ENCODE results near the gene KIF21B.

KIF21B gene

DNA sequence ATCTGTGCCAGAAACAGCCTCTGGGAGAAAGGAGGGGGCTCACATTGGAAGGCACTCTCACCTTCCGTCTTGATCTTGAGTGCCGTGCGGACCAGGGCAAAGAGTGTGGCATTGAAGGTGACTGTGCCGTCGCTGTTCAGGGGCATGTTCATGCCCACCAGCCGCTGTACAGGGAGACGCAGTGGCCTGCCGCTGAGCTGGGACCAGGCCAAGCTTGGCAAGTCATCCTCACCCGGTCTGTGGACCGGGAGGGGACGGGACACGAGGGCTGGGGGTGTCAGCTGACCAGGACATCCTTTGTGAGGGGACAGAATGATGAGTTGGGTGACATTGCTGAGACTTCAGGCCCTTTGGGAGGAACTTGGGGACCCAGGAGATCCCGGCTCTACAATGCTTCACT, 25.0 kb upstream of the KIF21B start:
- no peak overlapping the region for H3K4me3 ChIP-seq (ENCODE audit: low read depth, low read length)
- no peak for TF ChIP-seq CTCF (IDR thresholded peaks at IDR 0.05; ENCODE audit: low read depth, low read length)
- no peak for TF ChIP-seq POLR2A (IDR thresholded peaks at IDR 0.05; ENCODE audit: extremely low read depth, insufficient read length)
- TF ChIP-seq, protein P1, sequence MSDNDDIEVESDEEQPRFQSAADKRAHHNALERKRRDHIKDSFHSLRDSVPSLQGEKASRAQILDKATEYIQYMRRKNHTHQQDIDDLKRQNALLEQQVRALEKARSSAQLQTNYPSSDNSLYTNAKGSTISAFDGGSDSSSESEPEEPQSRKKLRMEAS (IDR thresholded peaks at IDR 0.05; ENCODE audit: low read depth, low read length), result no peak
- TF ChIP-seq MYC (IDR thresholded peaks at IDR 0.05; ENCODE audit: low read depth, low read length), result no peak
- DNase-seq (ENCODE audit: low read depth), result no peak

DNA sequence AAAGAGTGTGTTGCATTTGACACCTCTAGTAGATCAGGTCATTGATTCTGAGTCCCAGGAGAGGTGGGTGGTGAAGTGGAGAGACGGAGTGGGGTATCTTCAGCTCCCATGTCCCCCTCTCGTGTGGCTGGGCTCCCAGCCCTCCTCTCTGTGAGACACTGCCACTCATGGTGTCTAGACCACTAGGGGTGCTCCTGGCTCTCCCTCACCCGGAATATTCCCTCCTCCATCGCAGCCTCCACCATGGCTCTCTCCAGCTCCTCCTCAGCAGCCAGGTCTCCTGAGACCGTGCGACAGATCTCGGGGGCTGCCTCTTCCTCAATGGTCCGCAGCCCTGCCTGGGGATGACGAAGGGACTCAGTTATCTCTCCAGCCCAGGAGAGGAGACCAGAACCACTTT, 20.6 kb upstream of the KIF21B start:
- DNase-seq (ENCODE audit: low read depth), result no peak
- TF ChIP-seq POLR2A (IDR thresholded peaks at IDR 0.05; ENCODE audit: extremely low read depth, insufficient read length) (no peak), CTCF (IDR thresholded peaks at IDR 0.05; ENCODE audit: low read depth, low read length) (no peak), MYC (IDR thresholded peaks at IDR 0.05; ENCODE audit: low read depth, low read length) (no peak)
- TF ChIP-seq, protein P1 (IDR thresholded peaks at IDR 0.05; ENCODE audit: low read depth, low read length), result no peak

DNA sequence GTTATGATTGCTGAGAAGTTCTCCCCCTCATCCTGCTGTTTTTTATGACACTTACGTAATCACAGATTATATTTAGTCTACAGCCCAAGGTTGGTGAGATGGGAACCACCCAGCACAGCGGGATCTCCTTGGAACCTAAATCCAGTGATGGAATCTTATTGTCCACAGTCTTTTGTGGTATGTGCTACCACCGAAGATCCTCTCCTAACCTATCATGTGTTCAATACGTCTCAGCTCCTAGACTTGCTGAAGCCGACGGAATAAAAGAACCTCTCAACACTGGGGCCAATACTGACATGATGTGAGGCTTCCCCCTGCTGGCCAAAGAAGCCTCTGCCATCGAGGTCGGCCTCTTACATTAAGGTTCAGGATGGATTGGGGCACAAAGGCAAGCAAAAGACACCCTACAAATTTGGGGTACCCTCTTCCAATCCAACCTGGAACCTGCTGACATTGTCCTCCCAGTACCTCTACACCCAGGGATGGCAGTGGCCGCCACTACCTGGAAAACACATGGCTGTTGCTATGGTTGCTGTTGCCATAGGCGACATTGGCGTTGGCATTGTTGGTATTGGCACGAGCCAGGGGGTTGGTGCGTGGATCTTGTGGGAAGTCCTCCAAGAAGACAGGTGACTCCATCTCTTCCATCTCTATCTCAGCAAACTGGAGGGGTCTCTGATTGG, 19.4 kb upstream of the KIF21B start:
- no peak overlapping the region for H3K4me3 ChIP-seq (ENCODE audit: low read depth, low read length)
- TF ChIP-seq CTCF (IDR thresholded peaks at IDR 0.05; ENCODE audit: low read depth, low read length) (peak; percentile 87), POLR2A (IDR thresholded peaks at IDR 0.05; ENCODE audit: extremely low read depth, insufficient read length) (no peak)
- peak; percentile 84 for DNase-seq (ENCODE audit: low read depth)

More for the DNA sequence above, 20.6 kb upstream of the KIF21B start:
- H3K4me3 ChIP-seq (ENCODE audit: low read depth, low read length), result no peak overlapping the region

GRCh38 chr1:201041011-201041410, 17.5 kb upstream of the KIF21B start:
- DNase-seq (ENCODE audit: low read depth), result no peak
- no peak for TF ChIP-seq CTCF (IDR thresholded peaks at IDR 0.05; ENCODE audit: low read depth, low read length)
- H3K4me3 ChIP-seq (ENCODE audit: low read depth, low read length), result no peak overlapping the region

- TF ChIP-seq POLR2A (IDR thresholded peaks at IDR 0.05; ENCODE audit: extremely low read depth, insufficient read length) (no peak), CTCF (IDR thresholded peaks at IDR 0.05; ENCODE audit: low read depth, low read length) (no peak), MYC (IDR thresholded peaks at IDR 0.05; ENCODE audit: low read depth, low read length) (no peak)
- TF ChIP-seq, protein P1 (IDR thresholded peaks at IDR 0.05; ENCODE audit: low read depth, low read length), result no peak
- no peak overlapping the region for H3K4me3 ChIP-seq (ENCODE audit: low read depth, low read length)
- DNase-seq (ENCODE audit: low read depth), result no peak
These were observed 16.4 kb upstream of the KIF21B start for GRCh38 chr1:201039876-201040275.

DNA sequence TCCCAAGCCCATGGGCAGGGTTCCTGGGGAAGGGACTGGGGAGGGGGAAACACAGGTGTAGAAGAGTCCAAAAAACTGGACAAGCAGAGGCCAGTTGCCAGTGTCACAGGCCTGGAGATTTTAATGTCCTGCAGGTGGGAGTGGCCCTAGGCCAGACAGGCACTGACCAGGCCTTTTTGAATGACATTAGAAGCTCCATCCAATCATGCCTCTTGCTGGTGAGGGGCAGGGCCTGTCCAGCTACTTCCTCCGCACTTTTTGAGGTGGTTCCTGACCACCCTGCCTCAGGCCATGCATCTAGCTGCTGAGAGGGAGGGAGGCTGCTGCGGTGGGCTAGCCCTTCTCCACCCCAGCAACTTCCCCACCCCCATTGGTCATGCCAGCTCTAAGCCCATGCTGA, 15.9 kb upstream of the KIF21B start:
- TF ChIP-seq, protein P1 (IDR thresholded peaks at IDR 0.05; ENCODE audit: low read depth, low read length), result no peak
- TF ChIP-seq POLR2A (IDR thresholded peaks at IDR 0.05; ENCODE audit: extremely low read depth, insufficient read length) (no peak), MYC (IDR thresholded peaks at IDR 0.05; ENCODE audit: low read depth, low read length) (no peak), CTCF (IDR thresholded peaks at IDR 0.05; ENCODE audit: low read depth, low read length) (no peak)
- no peak overlapping the region for H3K4me3 ChIP-seq (ENCODE audit: low read depth, low read length)
- DNase-seq (ENCODE audit: low read depth), result no peak
